ENCODE data around the gene ERCC1. TPM values are rescaled to one million over a fixed set of nuclear protein-coding genes. Genes with fewer than 3 reads are reported as not detected.

The ERCC1 gene
- total and polyA plus RNA-seq, 2 of the 13 experiments (the other 11 are each of a cell fraction or from before 2014, with no cell fraction given), result 40.0 to 66.4 TPM

GRCh38 chr19:45376045-45376724 is 47.5 kb downstream of the ERCC1 start (continued):
- TF ChIP-seq ZNF331 (CRISPR knock-in tag; IDR thresholded peaks at IDR 0.05) (0 out of 2 replicates have a peak, but pooled peaks have one; percentile 21), ELF3 (CRISPR knock-in tag; IDR thresholded peaks at IDR 0.05) (peak; percentile 88), FOXP4 (CRISPR knock-in tag; IDR thresholded peaks at IDR 0.05) (peak; percentile 24; the same call in 1 of the 2 replicates), GATAD2A (CRISPR knock-in tag; IDR thresholded peaks at IDR 0.05) (peak; percentile 71), ZNF292 (CRISPR knock-in tag; IDR thresholded peaks at IDR 0.05; ENCODE audit: borderline replicate concordance, low read depth) (0 out of 2 replicates have a peak, but pooled peaks have one; percentile 32), MED1 (CRISPR knock-in tag; IDR thresholded peaks at IDR 0.05) (peak; percentile 59), ZMYM3 (CRISPR knock-in tag; IDR thresholded peaks at IDR 0.05) (peak; percentile 63), ETV5 (CRISPR knock-in tag; IDR thresholded peaks at IDR 0.05; ENCODE audit: borderline replicate concordance) (peak; percentile 52; the same call in 1 of the 2 replicates), ZNF550 (CRISPR knock-in tag; IDR thresholded peaks at IDR 0.05; ENCODE audit: borderline replicate concordance) (0 out of 2 replicates have a peak, but pooled peaks have one; percentile 29), FOXM1 (CRISPR knock-in tag; IDR thresholded peaks at IDR 0.05) (no peak), HOXA9 (CRISPR knock-in tag; IDR thresholded peaks at IDR 0.05; ENCODE audit: borderline replicate concordance) (no peak), RARA (CRISPR knock-in tag; IDR thresholded peaks at IDR 0.05) (no peak)
- TF ChIP-seq, protein P1, sequence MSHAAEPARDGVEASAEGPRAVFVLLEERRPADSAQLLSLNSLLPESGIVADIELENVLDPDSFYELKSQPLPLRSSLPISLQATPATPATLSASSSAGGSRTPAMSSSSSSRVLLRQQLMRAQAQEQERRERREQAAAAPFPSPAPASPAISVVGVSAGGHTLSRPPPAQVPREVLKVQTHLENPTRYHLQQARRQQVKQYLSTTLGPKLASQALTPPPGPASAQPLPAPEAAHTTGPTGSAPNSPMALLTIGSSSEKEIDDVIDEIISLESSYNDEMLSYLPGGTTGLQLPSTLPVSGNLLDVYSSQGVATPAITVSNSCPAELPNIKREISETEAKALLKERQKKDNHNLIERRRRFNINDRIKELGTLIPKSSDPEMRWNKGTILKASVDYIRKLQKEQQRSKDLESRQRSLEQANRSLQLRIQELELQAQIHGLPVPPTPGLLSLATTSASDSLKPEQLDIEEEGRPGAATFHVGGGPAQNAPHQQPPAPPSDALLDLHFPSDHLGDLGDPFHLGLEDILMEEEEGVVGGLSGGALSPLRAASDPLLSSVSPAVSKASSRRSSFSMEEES (CRISPR knock-in tag; IDR thresholded peaks at IDR 0.05), result peak; percentile 76; the same call in 1 of the 2 replicates
- TF ChIP-seq, protein P2, sequence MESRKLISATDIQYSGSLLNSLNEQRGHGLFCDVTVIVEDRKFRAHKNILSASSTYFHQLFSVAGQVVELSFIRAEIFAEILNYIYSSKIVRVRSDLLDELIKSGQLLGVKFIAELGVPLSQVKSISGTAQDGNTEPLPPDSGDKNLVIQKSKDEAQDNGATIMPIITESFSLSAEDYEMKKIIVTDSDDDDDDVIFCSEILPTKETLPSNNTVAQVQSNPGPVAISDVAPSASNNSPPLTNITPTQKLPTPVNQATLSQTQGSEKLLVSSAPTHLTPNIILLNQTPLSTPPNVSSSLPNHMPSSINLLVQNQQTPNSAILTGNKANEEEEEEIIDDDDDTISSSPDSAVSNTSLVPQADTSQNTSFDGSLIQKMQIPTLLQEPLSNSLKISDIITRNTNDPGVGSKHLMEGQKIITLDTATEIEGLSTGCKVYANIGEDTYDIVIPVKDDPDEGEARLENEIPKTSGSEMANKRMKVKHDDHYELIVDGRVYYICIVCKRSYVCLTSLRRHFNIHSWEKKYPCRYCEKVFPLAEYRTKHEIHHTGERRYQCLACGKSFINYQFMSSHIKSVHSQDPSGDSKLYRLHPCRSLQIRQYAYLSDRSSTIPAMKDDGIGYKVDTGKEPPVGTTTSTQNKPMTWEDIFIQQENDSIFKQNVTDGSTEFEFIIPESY (CRISPR knock-in tag; IDR thresholded peaks at IDR 0.05), result peak; percentile 37; the same call in 1 of the 2 replicates
- TF ChIP-seq, protein P3, sequence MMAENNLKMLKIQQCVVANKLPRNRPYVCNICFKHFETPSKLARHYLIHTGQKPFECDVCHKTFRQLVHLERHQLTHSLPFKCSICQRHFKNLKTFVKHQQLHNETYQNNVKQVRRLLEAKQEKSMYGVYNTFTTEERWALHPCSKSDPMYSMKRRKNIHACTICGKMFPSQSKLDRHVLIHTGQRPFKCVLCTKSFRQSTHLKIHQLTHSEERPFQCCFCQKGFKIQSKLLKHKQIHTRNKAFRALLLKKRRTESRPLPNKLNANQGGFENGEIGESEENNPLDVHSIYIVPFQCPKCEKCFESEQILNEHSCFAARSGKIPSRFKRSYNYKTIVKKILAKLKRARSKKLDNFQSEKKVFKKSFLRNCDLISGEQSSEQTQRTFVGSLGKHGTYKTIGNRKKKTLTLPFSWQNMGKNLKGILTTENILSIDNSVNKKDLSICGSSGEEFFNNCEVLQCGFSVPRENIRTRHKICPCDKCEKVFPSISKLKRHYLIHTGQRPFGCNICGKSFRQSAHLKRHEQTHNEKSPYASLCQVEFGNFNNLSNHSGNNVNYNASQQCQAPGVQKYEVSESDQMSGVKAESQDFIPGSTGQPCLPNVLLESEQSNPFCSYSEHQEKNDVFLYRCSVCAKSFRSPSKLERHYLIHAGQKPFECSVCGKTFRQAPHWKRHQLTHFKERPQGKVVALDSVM (CRISPR knock-in tag; IDR thresholded peaks at IDR 0.05), result peak; percentile 96
- TF ChIP-seq, protein P4, sequence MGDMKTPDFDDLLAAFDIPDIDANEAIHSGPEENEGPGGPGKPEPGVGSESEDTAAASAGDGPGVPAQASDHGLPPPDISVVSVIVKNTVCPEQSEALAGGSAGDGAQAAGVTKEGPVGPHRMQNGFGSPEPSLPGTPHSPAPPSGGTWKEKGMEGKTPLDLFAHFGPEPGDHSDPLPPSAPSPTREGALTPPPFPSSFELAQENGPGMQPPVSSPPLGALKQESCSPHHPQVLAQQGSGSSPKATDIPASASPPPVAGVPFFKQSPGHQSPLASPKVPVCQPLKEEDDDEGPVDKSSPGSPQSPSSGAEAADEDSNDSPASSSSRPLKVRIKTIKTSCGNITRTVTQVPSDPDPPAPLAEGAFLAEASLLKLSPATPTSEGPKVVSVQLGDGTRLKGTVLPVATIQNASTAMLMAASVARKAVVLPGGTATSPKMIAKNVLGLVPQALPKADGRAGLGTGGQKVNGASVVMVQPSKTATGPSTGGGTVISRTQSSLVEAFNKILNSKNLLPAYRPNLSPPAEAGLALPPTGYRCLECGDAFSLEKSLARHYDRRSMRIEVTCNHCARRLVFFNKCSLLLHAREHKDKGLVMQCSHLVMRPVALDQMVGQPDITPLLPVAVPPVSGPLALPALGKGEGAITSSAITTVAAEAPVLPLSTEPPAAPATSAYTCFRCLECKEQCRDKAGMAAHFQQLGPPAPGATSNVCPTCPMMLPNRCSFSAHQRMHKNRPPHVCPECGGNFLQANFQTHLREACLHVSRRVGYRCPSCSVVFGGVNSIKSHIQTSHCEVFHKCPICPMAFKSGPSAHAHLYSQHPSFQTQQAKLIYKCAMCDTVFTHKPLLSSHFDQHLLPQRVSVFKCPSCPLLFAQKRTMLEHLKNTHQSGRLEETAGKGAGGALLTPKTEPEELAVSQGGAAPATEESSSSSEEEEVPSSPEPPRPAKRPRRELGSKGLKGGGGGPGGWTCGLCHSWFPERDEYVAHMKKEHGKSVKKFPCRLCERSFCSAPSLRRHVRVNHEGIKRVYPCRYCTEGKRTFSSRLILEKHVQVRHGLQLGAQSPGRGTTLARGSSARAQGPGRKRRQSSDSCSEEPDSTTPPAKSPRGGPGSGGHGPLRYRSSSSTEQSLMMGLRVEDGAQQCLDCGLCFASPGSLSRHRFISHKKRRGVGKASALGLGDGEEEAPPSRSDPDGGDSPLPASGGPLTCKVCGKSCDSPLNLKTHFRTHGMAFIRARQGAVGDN (CRISPR knock-in tag; IDR thresholded peaks at IDR 0.05), result peak; percentile 44
